ENCODE measurements around the gene GPR78. TPM values are rescaled to one million over a fixed set of nuclear protein-coding genes. Genes with fewer than 3 reads are reported as not detected.

The GPR78 gene
- polyA plus RNA-seq, 1 of the 3 experiments (the other 2 are of a cell fraction), result not detected

DNA sequence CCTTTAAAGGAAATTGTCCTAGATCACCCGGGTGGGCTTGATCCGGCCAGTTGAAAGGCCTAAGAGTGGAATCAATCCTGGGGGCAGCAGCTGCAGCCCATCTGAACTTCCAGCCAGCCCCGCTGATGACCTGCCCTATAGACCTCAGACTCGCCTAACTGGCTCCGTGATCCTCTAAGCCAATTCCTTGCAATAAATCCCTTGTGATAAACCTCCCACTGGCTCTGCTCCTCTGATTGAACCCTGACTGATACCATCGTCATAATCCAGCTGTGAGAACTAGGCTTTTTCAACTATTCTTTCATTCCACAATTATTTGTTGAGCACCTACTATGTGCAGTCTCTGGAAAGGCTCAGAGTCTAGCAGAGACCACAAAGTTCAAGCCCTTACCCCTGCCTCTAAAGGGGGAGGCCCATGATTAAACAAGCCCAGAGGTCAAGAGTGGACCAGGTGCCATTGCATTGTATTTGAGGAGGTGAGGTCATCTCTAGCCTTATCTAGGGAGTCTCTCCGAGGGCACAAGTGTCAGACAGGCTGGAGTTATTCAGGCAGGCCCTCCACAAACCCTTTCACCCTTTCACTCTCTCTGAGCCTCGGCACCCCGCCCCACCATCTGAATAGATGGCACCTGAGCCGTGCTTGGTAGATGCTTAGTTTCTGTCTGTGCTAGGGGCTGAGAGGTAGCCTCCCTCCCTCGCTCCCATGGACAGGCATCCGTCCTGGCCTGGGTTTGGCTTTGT lies 20.5 kb upstream of the GPR78 start:
- TF ChIP-seq, protein P1, sequence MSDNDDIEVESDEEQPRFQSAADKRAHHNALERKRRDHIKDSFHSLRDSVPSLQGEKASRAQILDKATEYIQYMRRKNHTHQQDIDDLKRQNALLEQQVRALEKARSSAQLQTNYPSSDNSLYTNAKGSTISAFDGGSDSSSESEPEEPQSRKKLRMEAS (IDR thresholded peaks at IDR 0.05; ENCODE audit: low read depth), result no peak
- no peak for TF ChIP-seq EP300 (IDR thresholded peaks at IDR 0.05; ENCODE audit: borderline replicate concordance in 1 of 2, low read depth in 1 of 2, low read length in 1 of 2)
- TF ChIP-seq IRF3 (IDR thresholded peaks at IDR 0.05; ENCODE audit: low read depth, low read length), result no peak
- TF ChIP-seq RCOR1 (IDR thresholded peaks at IDR 0.05; ENCODE audit: low read length), result no peak
- no peak for TF ChIP-seq MXI1 (IDR thresholded peaks at IDR 0.05; ENCODE audit: low read depth, low read length)
- no peak for TF ChIP-seq RXRA (IDR thresholded peaks at IDR 0.05; ENCODE audit: borderline replicate concordance, low read depth)
- no peak for TF ChIP-seq JUND (IDR thresholded peaks at IDR 0.05)
- TF ChIP-seq EZH2phosphoT487 (IDR thresholded peaks at IDR 0.05; ENCODE audit: borderline replicate concordance, low read depth), result no peak
- TF ChIP-seq, protein P2, sequence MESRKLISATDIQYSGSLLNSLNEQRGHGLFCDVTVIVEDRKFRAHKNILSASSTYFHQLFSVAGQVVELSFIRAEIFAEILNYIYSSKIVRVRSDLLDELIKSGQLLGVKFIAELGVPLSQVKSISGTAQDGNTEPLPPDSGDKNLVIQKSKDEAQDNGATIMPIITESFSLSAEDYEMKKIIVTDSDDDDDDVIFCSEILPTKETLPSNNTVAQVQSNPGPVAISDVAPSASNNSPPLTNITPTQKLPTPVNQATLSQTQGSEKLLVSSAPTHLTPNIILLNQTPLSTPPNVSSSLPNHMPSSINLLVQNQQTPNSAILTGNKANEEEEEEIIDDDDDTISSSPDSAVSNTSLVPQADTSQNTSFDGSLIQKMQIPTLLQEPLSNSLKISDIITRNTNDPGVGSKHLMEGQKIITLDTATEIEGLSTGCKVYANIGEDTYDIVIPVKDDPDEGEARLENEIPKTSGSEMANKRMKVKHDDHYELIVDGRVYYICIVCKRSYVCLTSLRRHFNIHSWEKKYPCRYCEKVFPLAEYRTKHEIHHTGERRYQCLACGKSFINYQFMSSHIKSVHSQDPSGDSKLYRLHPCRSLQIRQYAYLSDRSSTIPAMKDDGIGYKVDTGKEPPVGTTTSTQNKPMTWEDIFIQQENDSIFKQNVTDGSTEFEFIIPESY (IDR thresholded peaks at IDR 0.05; ENCODE audit: borderline replicate concordance, low read depth), result no peak
- no peak for TF ChIP-seq SMC3 (IDR thresholded peaks at IDR 0.05; ENCODE audit: low read depth, low read length)
- TF ChIP-seq ELF1 (IDR thresholded peaks at IDR 0.05), result no peak
- TF ChIP-seq TCF12 (IDR thresholded peaks at IDR 0.05), result no peak
- TF ChIP-seq POLR2AphosphoS5 (IDR thresholded peaks at IDR 0.05; ENCODE audit: low read depth, low read length), result no peak
- Histone ChIP-seq H3K4me1 (ENCODE audit: control insufficient read depth in 1 of 2, insufficient read depth in 2 of 2, low read depth in 1 of 2, low read length in 1 of 2) (no peaks in the 10 kb centered on the region; a peak in 1 of 4 replicates), H3K27ac (ENCODE audit: low read depth in 2 of 2, low read length in 1 of 2) (no peak overlapping the region), H4K20me1 (ENCODE audit: insufficient read depth) (no peaks in the 10 kb centered on the region), H3K27me3 (ENCODE audit: insufficient read depth) (no peaks in the 10 kb centered on the region), H3K4me2 (no peak overlapping the region), H3K9ac (no peak overlapping the region), H2AFZ (ENCODE audit: low read depth) (no peak overlapping the region), H3K9me2 (no peaks in the 10 kb centered on the region), H3K4me3 (ENCODE audit: low read depth in 2 of 2, low read length in 1 of 2) (no peak overlapping the region), H3F3A (replicated peaks; ENCODE audit: insufficient read depth) (no peaks in the 10 kb centered on the region), H3K36me3 (replicated peaks in 1 of 2; ENCODE audit: control insufficient read depth in 1 of 2, insufficient read depth in 2 of 2, low read length in 1 of 2) (no peaks in the 10 kb centered on the region), H3K79me2 (ENCODE audit: insufficient read depth) (no peaks in the 10 kb centered on the region), H3K9me3 (no peaks in the 10 kb centered on the region)
- POLR2A ChIA-PET, result no interaction called here
- no peak for DNase-seq
- CTCF ChIA-PET, result interaction anchor here (1.1 kb wide), 1 partner anchor 16 kb away, joined by 3 read pairs; no protein-coding TSS in a partner anchor
- 52% methylated on average over 12 of the region's 12 CpGs for WGBS (ENCODE audit: low lambda C conversion rate)

All from SK-N-SH (cell line).